GM19043 (cell line): ENCODE data around the gene FAM43A.

ENCODE experiments used
- ATAC-seq: cut with Tn5 transposase; IDR thresholded peaks from one replicate; pipeline ENCODE4 v1.9.1; 2021; ENCODE audit warnings: low read depth; ENCODE audit not compliant: unreplicated experiment

Gene FAM43A

GRCh38 chr3:194705227-194705626, 19.5 kb downstream of the FAM43A start:
- no peak for ATAC-seq

- no peak for ATAC-seq
Observed at GRCh38 chr3:194705761-194706160, 20.1 kb downstream of the FAM43A start.

- ATAC-seq = no peak
Observed at GRCh38 chr3:194707147-194707540, 21.5 kb downstream of the FAM43A start.

- ATAC-seq = no peak
Observed at GRCh38 chr3:194711286-194711685, 25.6 kb downstream of the FAM43A start.

- no peak for ATAC-seq
Observed at GRCh38 chr3:194711913-194712312, 26.2 kb downstream of the FAM43A start.

- no peak for ATAC-seq
Observed at GRCh38 chr3:194713299-194714136, 27.8 kb downstream of the FAM43A start.

GRCh38 chr3:194714137-194714455, 28.4 kb downstream of the FAM43A start:
- no peak for ATAC-seq

- no peak for ATAC-seq
Observed at GRCh38 chr3:194714564-194714963, 28.9 kb downstream of the FAM43A start.

GRCh38 chr3:194715022-194715800, 29.5 kb downstream of the FAM43A start:
- no peak for ATAC-seq

- ATAC-seq = no peak
Observed at GRCh38 chr3:194718079-194718478, 32.4 kb downstream of the FAM43A start.

- ATAC-seq = no peak
Observed at GRCh38 chr3:194720048-194720447, 34.4 kb downstream of the FAM43A start.

GRCh38 chr3:194723846-194724618, 38.3 kb downstream of the FAM43A start:
- ATAC-seq = no peak

- ATAC-seq = no peak
Observed at GRCh38 chr3:194725346-194725745, 39.7 kb downstream of the FAM43A start.

- no peak for ATAC-seq
Observed at GRCh38 chr3:194727435-194728128, 41.9 kb downstream of the FAM43A start.

GRCh38 chr3:194728986-194729385, 43.3 kb downstream of the FAM43A start:
- ATAC-seq = no peak

- ATAC-seq = no peak
Observed at GRCh38 chr3:194730365-194730764, 44.7 kb downstream of the FAM43A start.

GRCh38 chr3:194731506-194732073, 45.9 kb downstream of the FAM43A start:
- ATAC-seq = no peak

GRCh38 chr3:194732617-194733016, 46.9 kb downstream of the FAM43A start:
- no peak for ATAC-seq

GRCh38 chr3:194736277-194736895, 50.7 kb downstream of the FAM43A start:
- ATAC-seq = no peak
